AG09319 (cell line): Measurements from ENCODE around the gene ARHGEF3.

Experiments
- DNase-seq: peaks from one replicate; pipeline ENCODE4 v3.0.0-alpha.2; 2010; ENCODE audit warnings: low read depth; ENCODE audit errors: extremely low read depth
- TF ChIP-seq, protein P1 (sequence below): IDR thresholded peaks from 2 replicates; pipeline ENCODE4 v1.5.1; 2011; ENCODE audit warnings: low read depth, mild to moderate bottlenecking, inconsistent platforms, low read length, moderate library complexity

Gene ARHGEF3

GRCh38 chr3:56837196-56837955 lies 35.6 kb upstream of the ARHGEF3 start:
- TF ChIP-seq, protein P1, sequence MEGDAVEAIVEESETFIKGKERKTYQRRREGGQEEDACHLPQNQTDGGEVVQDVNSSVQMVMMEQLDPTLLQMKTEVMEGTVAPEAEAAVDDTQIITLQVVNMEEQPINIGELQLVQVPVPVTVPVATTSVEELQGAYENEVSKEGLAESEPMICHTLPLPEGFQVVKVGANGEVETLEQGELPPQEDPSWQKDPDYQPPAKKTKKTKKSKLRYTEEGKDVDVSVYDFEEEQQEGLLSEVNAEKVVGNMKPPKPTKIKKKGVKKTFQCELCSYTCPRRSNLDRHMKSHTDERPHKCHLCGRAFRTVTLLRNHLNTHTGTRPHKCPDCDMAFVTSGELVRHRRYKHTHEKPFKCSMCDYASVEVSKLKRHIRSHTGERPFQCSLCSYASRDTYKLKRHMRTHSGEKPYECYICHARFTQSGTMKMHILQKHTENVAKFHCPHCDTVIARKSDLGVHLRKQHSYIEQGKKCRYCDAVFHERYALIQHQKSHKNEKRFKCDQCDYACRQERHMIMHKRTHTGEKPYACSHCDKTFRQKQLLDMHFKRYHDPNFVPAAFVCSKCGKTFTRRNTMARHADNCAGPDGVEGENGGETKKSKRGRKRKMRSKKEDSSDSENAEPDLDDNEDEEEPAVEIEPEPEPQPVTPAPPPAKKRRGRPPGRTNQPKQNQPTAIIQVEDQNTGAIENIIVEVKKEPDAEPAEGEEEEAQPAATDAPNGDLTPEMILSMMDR = no peak
- no peak for DNase-seq

DNA sequence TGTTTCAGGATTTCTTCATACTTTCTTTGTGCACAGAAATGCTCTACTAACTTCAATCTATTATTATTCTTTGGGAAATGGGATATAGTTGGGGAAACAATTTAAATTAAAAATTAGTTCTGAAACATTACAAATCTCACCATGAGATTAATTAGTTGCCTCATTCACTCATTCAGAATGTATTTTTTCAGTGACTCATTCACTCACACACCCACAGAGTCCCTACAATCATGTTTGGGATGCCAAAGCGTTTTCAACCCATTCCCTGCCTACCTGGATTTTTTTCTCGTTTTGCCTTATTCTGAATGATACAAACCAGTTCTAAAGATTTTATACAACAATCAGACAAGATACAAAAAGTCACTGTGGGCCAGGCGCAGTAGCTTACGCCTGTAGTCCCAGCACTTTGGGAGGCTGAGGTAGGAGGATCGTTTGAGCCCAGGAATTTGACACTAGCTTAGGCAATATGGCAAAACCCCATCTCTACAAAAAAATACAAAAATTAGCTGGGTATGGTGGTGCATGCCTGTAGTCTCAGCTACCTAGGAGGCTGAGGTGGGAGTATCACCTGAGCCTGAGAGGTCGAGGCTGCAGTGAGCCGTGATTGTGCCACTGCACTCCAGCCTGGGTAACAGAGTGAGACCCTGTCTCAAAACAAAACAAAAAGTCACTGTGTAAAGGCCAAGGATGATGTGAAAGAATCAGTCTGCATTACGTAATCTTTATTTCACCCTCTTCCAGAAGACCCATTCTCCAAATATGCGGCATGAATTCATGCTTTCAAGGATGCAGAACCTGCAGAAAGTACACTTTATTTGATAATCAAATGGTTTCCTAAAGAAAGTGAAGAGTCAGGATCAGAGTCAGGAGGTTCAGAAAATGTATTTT lies 34.8 kb upstream of the ARHGEF3 start:
- no peak for DNase-seq
- TF ChIP-seq, protein P1 = no peak

DNA sequence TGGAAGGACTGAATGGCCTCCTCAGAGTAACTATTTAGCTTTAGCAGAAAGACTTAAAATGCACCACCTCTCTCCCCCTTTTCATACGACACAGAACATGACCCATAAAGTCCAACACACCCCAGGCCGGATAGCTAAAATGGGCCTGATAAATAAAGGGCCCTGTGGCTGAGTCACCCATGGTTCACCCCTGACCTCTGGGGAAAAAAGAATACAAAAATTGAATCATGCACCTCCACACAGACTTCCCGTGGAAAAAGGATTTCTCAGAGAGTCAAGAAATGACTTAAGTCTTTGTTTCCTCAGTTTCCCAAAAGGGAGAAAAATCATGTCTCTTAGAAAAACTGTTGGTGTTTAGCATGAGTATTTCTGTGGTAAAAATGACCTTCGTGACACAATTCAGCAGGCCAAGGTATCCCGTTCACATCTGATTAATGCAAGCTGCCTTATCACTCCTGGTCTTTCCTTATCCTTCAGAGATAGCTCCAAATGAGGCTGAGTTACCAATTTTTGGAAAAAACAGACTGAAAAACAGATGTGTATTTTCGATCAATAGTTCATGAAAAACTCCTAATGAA lies 34.0 kb upstream of the ARHGEF3 start:
- no peak for DNase-seq
- TF ChIP-seq, protein P1 = no peak

DNA sequence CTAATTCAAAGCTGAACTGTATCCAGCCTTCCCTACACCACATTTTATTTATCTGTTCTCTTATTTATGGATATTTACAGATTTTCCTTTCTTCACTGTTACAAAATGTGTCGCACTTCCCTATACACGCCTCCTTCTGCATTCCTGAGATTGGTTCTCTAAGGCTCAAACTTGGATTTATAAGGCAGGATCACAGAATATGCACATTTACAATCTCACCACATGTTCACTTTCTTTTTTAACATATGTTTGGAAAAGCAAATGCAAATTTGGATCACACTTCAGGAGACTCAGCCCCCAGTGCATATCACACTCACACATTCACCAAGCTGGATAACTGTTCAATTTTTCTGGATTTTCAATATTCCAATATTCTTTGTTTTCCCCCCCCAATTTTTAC lies 31.8 kb upstream of the ARHGEF3 start:
- no peak for DNase-seq
- TF ChIP-seq, protein P1 = no peak

GRCh38 chr3:56833022-56833421 lies 31.3 kb upstream of the ARHGEF3 start:
- TF ChIP-seq, protein P1 = no peak
- DNase-seq = no peak

- TF ChIP-seq, protein P1 = no peak
- DNase-seq = no peak
Observed at GRCh38 chr3:56831572-56831971, 29.8 kb upstream of the ARHGEF3 start.

DNA sequence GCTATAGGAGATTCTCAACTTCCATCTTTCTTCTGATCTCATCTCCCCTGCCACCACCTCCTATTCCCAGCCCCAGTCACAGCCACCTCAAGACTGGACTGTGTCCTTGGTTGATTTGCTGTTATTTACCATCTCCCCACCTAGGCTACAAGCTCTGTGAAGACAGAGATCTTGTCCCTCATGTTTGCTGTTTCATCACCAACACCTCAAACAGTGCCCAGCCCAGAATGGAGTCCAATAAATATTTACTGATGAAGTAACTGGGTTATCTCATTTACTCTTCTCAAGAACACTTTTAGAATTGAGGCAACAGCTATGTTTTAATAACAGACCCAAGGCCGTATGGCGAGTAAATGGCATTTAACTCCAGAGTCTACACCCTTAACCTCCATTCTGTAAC lies 29.1 kb upstream of the ARHGEF3 start:
- DNase-seq = no peak
- TF ChIP-seq, protein P1 = no peak
